Measurements from ENCODE around the gene DESI2.

- no peak for TF ChIP-seq CTCF (IDR thresholded peaks at IDR 0.05; ENCODE audit: poor library complexity)
- TF ChIP-seq EZH2 (IDR thresholded peaks at IDR 0.05; ENCODE audit: borderline replicate concordance) = no peak
- TF ChIP-seq EZH2phosphoT487 (IDR thresholded peaks at IDR 0.05; ENCODE audit: low read depth, severe bottlenecking, unreplicated experiment) = no peak
Measured at GRCh38 chr1:244680667-244681066, 27.7 kb downstream of the DESI2 start.

Measured in hepatocyte (in vitro differentiated cells).